ENCODE data around the gene USF3.

The USF3 gene

DNA sequence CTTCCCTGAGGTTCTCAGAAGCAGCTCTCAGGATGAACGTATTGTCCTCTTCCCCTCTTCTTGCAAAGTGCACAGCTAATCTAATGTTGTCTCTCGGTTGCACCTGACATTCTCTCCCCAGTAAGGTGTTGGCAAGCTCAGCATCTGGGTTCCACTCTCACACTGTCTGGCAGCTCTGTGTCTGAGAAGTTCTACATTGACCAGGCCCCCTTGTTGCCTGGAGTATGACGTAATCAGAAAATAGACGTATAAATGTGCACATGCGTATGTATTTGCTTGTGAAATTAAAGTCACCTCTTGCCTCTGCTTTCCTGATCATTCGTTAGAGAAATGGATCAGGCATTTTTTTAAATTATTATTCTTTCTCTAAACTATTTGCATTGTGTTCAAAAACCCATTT is 67.7 kb downstream of the USF3 start:
- Histone ChIP-seq H3K27me3 (ENCODE audit: insufficient read depth, low read length) (peaks cover 5% of the 10 kb centered on the region; the same call in 1 of the 2 replicates), H3K9ac (ENCODE audit: low read depth, low read length) (no peak overlapping the region), H3K4me3 (ENCODE audit: low read length) (no peak overlapping the region), H3K4me1 (ENCODE audit: insufficient read depth, low read length) (no peaks in the 10 kb centered on the region), H3K9me3 (ENCODE audit: insufficient read depth, low read depth, low read length) (no peaks in the 10 kb centered on the region), H3K36me3 (ENCODE audit: insufficient read depth, low read length) (no peaks in the 10 kb centered on the region), H3K27ac (ENCODE audit: low read depth, low read length) (no peak overlapping the region)
- 89% methylated on average over 6 of the region's 6 CpGs for WGBS

DNA sequence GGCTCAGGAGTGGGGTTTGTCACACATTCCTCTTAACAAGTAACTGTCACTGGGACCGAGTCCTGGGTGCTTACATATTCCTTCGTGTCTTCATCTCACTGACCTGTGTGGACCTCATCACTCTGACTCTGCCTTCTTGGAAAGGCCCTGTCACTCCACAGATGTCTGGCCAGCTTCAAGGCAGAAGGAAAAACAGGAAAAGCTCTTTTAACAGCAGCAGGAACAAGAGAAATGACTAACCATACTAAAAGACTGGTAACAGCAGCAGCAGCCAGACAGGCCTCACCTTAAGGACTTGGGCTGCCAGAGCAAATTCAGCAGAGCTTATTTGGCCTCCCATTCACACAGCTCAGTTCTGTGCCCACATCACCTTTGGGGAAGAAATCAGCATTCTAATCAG is 68.1 kb downstream of the USF3 start:
- 94% methylated on average over 2 of the region's 2 CpGs for WGBS
- Histone ChIP-seq H3K9me3 (ENCODE audit: insufficient read depth, low read depth, low read length) (no peaks in the 10 kb centered on the region), H3K4me1 (ENCODE audit: insufficient read depth, low read length) (no peaks in the 10 kb centered on the region)

DNA sequence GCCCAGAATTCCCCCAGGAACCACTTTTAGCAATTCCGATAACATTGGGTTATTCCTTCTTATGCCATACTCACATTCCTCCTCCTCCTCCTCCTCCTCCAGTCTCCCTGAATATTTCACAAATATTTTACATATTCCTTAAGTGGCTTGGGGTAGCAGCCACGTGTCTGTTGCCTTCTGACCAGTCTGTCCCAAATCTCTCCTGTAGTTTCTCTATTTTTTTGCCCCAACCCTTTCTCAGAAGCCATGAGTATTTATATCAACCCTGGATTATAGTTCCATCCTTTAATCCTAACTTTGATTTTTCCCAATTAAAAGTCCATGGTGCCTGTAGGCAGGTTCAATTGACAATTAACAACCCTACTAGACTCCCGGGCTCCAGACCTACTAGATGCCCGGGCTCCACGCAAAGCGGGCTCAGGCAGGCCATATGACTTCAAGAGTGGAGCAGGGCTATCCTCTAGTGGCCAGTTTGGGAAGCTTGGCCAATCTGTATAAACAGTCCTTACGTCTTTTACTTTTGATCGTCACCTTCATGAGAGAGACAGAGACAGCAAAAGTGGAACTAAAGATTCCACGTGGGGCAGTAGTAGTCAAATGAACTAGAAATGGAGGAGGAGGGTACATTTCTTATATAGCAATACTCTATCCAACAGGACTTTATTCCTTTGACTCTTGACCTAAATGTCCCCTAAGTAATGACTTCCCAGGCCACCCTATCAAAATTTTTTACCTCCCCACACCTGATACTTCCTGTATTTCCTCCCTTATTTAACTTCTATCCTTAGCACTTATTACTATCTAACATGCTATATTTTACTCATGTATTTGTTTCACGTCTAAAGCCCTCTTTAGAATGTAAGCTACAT is 69.7 kb downstream of the USF3 start:
- H3K36me3 ChIP-seq (ENCODE audit: insufficient read depth, low read length): no peaks in the 10 kb centered on the region
- H3K27ac ChIP-seq (ENCODE audit: low read depth, low read length): no peak overlapping the region
- no peak overlapping the region for H3K4me3 ChIP-seq (ENCODE audit: low read length)
- H3K9me3 ChIP-seq (ENCODE audit: insufficient read depth, low read depth, low read length): no peaks in the 10 kb centered on the region
- H3K27me3 ChIP-seq (ENCODE audit: insufficient read depth, low read length): peaks cover 10% of the 10 kb centered on the region; the same call in 1 of the 2 replicates
- no peaks in the 10 kb centered on the region for H3K4me1 ChIP-seq (ENCODE audit: insufficient read depth, low read length)
- no peak overlapping the region for H3K9ac ChIP-seq (ENCODE audit: low read depth, low read length)
- WGBS: 41% methylated on average over 9 of the region's 10 CpGs

More for the DNA sequence above, 68.1 kb downstream of the USF3 start:
- Histone ChIP-seq H3K4me3 (ENCODE audit: low read length) (no peak overlapping the region), H3K9ac (ENCODE audit: low read depth, low read length) (no peak overlapping the region), H3K27ac (ENCODE audit: low read depth, low read length) (no peak overlapping the region), H3K27me3 (ENCODE audit: insufficient read depth, low read length) (peaks cover 10% of the 10 kb centered on the region; the same call in 1 of the 2 replicates), H3K36me3 (ENCODE audit: insufficient read depth, low read length) (no peaks in the 10 kb centered on the region)

DNA sequence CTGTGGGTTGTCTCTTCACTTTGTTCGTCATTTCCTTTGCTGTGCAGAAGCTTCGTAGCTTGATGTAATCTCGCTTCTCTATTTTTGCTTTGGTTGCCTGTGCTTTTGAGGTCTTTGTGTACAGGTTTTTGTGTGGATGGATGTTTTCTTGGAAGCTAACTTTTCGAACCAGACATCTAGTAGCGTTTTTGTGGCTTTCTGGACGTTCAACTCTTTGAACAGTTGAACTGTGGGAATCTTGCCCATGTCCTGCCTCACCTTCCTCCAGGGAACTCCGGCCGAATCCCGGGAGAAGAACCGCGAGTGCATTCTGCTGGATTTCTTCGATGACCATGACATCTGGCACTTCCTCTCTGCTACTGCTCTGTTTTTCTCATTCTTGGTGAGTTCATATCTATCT is 70.6 kb downstream of the USF3 start:
- Histone ChIP-seq H3K4me1 (ENCODE audit: insufficient read depth, low read length) (no peaks in the 10 kb centered on the region), H3K9ac (ENCODE audit: low read depth, low read length) (no peak overlapping the region), H3K27me3 (ENCODE audit: insufficient read depth, low read length) (peaks cover 10% of the 10 kb centered on the region; the same call in 1 of the 2 replicates), H3K27ac (ENCODE audit: low read depth, low read length) (no peak overlapping the region), H3K9me3 (ENCODE audit: insufficient read depth, low read depth, low read length) (no peaks in the 10 kb centered on the region), H3K36me3 (ENCODE audit: insufficient read depth, low read length) (no peaks in the 10 kb centered on the region), H3K4me3 (ENCODE audit: low read length) (no peak overlapping the region)
- 91% methylated on average over 12 of the region's 12 CpGs for WGBS

DNA sequence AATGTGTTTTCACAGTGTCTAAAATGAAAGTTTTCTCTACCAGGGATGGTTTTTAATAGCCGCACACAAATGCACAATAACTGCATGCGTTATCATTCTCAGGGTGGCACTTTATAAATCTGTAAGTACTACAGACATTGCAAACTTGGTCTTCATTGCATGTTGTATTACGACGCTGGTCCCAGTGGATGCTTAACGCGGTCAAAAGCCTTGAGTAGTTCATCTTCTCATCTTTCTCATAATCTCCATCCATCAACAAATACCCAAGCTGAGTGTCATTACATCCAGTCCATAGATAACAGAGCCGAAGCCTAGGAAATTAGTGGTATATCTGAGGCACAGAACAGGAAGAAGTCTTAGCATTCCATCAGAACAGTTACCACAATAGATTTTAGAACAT is 72.6 kb downstream of the USF3 start:
- no peaks in the 10 kb centered on the region for H3K36me3 ChIP-seq (ENCODE audit: insufficient read depth, low read length)
- no peaks in the 10 kb centered on the region for H3K9me3 ChIP-seq (ENCODE audit: insufficient read depth, low read depth, low read length)
- H3K9ac ChIP-seq (ENCODE audit: low read depth, low read length): no peak overlapping the region
- H3K27ac ChIP-seq (ENCODE audit: low read depth, low read length): no peak overlapping the region
- H3K27me3 ChIP-seq (ENCODE audit: insufficient read depth, low read length): peaks cover 10% of the 10 kb centered on the region; the same call in 1 of the 2 replicates
- WGBS: 94% methylated on average over 7 of the region's 7 CpGs
- H3K4me3 ChIP-seq (ENCODE audit: low read length): no peak overlapping the region
- no peaks in the 10 kb centered on the region for H3K4me1 ChIP-seq (ENCODE audit: insufficient read depth, low read length)

DNA sequence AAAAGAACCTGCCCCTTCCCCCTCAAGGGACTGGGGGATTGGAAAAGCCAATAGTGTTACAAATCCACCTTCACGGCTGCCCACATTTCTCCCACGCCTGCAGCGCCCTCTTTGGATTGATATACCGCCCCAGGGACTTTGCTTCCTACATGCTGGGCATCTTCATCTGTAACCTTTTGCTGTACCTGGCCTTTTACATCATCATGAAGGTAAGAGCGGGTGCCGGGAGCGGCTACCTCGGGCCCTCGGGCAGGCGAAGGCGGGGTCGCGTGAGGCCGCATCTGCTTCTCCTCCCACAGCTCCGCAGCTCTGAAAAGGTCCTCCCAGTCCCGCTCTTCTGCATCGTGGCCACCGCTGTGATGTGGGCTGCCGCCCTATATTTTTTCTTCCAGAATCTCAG is 73.1 kb downstream of the USF3 start:
- Histone ChIP-seq H3K27me3 (ENCODE audit: insufficient read depth, low read length) (peaks cover 10% of the 10 kb centered on the region; the same call in 1 of the 2 replicates), H3K27ac (ENCODE audit: low read depth, low read length) (no peak overlapping the region), H3K9me3 (ENCODE audit: insufficient read depth, low read depth, low read length) (no peaks in the 10 kb centered on the region), H3K4me3 (ENCODE audit: low read length) (no peak overlapping the region), H3K9ac (ENCODE audit: low read depth, low read length) (no peak overlapping the region), H3K4me1 (ENCODE audit: insufficient read depth, low read length) (no peaks in the 10 kb centered on the region), H3K36me3 (ENCODE audit: insufficient read depth, low read length) (no peaks in the 10 kb centered on the region)
- 33% methylated on average over 19 of the region's 19 CpGs for WGBS

DNA sequence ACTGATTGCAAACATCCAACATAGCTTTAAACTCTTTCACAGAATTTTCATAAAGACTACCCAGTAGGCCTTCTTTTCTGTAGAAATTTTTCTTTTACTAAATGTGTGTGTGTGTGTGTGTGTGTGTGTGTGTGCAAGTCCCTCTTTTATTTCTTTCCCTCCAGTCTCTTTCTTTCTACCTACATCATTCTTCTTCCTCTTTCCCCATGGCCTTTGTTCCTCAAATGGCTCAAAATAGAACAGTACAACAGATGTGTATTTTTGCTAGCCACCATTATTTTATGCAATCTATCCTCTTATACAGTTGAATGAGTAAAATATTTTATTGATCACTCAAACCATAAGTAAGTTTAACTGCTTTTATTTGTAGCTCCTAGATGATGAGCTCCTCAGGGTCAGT is 76.4 kb downstream of the USF3 start:
- no peak overlapping the region for H3K27ac ChIP-seq (ENCODE audit: low read depth, low read length)
- no peak overlapping the region for H3K4me3 ChIP-seq (ENCODE audit: low read length)
- H3K4me1 ChIP-seq (ENCODE audit: insufficient read depth, low read length): no peaks in the 10 kb centered on the region
- no peak overlapping the region for H3K9ac ChIP-seq (ENCODE audit: low read depth, low read length)
- H3K27me3 ChIP-seq (ENCODE audit: insufficient read depth, low read length): peaks cover 10% of the 10 kb centered on the region; the same call in 1 of the 2 replicates
- H3K9me3 ChIP-seq (ENCODE audit: insufficient read depth, low read depth, low read length): no peaks in the 10 kb centered on the region
- H3K36me3 ChIP-seq (ENCODE audit: insufficient read depth, low read length): no peaks in the 10 kb centered on the region

DNA sequence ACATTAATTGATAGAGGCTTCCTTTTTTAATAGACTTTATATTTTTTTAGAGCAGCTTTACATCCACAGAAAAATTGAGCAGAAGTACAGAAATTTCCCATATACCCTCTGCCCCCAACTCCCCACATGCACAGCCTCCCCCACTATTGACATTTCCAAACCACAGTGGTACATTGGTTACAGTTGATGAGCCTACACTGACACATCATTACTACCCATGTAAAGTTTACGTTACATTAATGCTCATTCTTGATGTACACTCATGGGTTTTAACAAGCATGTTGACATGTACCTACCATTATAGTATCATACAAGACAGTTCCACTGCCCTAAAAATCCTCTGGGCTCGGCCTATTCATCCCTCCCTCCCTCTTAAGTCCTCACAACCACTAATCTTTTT is 78.7 kb downstream of the USF3 start:
- Histone ChIP-seq H3K9ac (ENCODE audit: low read depth, low read length) (no peak overlapping the region), H3K4me3 (ENCODE audit: low read length) (no peak overlapping the region), H3K9me3 (ENCODE audit: insufficient read depth, low read depth, low read length) (no peaks in the 10 kb centered on the region), H3K36me3 (ENCODE audit: insufficient read depth, low read length) (no peaks in the 10 kb centered on the region), H3K27ac (ENCODE audit: low read depth, low read length) (no peak overlapping the region), H3K4me1 (ENCODE audit: insufficient read depth, low read length) (no peaks in the 10 kb centered on the region), H3K27me3 (ENCODE audit: insufficient read depth, low read length) (no peaks in the 10 kb centered on the region)
- 94% methylated on average over 2 of the region's 2 CpGs for WGBS

DNA sequence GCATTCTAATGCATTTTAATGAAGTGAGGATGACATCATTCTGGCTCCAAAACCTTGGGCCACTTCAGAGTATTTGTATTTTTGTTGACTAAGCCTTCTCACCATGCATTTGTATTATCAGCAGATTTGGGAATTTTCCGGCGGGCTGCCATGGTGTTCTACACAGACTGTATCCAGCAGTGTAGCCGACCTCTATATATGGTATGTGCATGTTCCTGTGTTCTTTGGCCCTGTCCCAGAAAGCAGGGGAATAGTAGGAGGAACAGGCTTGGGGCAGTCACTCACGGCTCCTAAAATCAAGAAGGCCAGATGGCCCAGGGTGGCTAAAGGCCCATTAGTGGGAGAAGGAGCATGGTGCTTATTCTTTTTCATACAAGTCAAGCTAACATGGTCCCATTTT is 80.5 kb downstream of the USF3 start:
- Histone ChIP-seq H3K9ac (ENCODE audit: low read depth, low read length) (no peak overlapping the region), H3K27me3 (ENCODE audit: insufficient read depth, low read length) (no peaks in the 10 kb centered on the region), H3K4me3 (ENCODE audit: low read length) (no peak overlapping the region), H3K27ac (ENCODE audit: low read depth, low read length) (no peak overlapping the region), H3K36me3 (ENCODE audit: insufficient read depth, low read length) (no peaks in the 10 kb centered on the region), H3K4me1 (ENCODE audit: insufficient read depth, low read length) (no peaks in the 10 kb centered on the region), H3K9me3 (ENCODE audit: insufficient read depth, low read depth, low read length) (no peaks in the 10 kb centered on the region)
- WGBS: 93% methylated on average over 4 of the region's 4 CpGs

DNA sequence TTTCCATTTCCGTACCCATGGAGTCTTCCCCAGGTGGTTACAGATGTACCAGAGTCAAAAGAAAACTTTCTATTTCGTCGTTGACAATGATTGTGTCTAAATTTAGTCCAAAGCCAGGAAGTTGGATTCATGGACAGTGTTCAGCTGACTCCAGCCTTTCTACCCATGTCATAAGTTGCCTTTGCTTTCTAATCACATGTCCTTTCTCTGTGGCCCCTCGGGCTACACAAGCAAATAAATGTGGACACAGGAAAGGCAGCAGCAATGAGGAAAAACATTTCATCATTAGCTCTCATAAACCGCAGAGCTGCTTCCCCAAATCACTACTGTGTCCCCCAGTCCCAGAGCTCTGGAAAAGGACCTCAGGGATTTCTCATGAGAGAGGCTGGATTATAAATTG is 82.0 kb downstream of the USF3 start:
- Histone ChIP-seq H3K9me3 (ENCODE audit: insufficient read depth, low read depth, low read length) (no peaks in the 10 kb centered on the region), H3K27me3 (ENCODE audit: insufficient read depth, low read length) (no peaks in the 10 kb centered on the region), H3K27ac (ENCODE audit: low read depth, low read length) (no peak overlapping the region), H3K9ac (ENCODE audit: low read depth, low read length) (no peak overlapping the region), H3K4me3 (ENCODE audit: low read length) (no peak overlapping the region), H3K4me1 (ENCODE audit: insufficient read depth, low read length) (no peaks in the 10 kb centered on the region), H3K36me3 (ENCODE audit: insufficient read depth, low read length) (no peaks in the 10 kb centered on the region)
- 95% methylated on average over 5 of the region's 5 CpGs for WGBS

DNA sequence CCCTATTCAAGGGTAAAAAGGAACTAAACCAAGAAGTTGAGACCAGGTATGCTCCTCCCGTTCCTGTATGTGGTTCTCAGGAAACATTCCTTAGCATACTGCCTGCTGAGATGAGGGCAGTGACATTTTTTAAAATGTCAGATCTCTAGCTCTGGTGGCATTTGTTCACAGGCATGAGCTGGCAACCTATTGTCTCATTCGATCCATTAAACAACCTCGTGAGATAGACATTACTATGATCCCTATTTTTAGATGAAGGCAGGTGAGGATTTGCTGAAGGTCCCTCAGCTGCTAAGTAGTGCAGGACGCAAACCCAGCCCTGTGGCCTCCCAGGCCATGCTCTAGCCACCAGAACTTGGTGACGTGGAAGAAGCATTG is 89.2 kb downstream of the USF3 start:
- 83% methylated on average over 5 of the region's 5 CpGs for WGBS
- Histone ChIP-seq H3K27ac (ENCODE audit: low read depth, low read length) (peak overlapping the region; percentile 81; the same call in 1 of the 2 replicates), H3K4me3 (ENCODE audit: low read length) (no peak overlapping the region), H3K9me3 (ENCODE audit: insufficient read depth, low read depth, low read length) (no peaks in the 10 kb centered on the region), H3K36me3 (ENCODE audit: insufficient read depth, low read length) (no peaks in the 10 kb centered on the region), H3K4me1 (ENCODE audit: insufficient read depth, low read length) (peaks cover 16% of the 10 kb centered on the region), H3K27me3 (ENCODE audit: insufficient read depth, low read length) (no peaks in the 10 kb centered on the region), H3K9ac (ENCODE audit: low read depth, low read length) (no peak overlapping the region)
